ENCODE results near the gene CEACAM4.

GRCh38 chr19:41607668-41608067 is 19.2 kb downstream of the CEACAM4 start:
- TF ChIP-seq CTCF (IDR thresholded peaks at IDR 0.05): no peak
- TF ChIP-seq POLR2A (IDR thresholded peaks at IDR 0.05): no peak

Data from esophagus squamous epithelium (tissue), 4 donors.